HG03196 (cell line): ENCODE data around the gene IDH3A.

Source experiments
- ATAC-seq: cut with Tn5 transposase; IDR thresholded peaks from one replicate; pipeline ENCODE4 v1.9.1; 2021; ENCODE audit not compliant: unreplicated experiment

The IDH3A gene

DNA sequence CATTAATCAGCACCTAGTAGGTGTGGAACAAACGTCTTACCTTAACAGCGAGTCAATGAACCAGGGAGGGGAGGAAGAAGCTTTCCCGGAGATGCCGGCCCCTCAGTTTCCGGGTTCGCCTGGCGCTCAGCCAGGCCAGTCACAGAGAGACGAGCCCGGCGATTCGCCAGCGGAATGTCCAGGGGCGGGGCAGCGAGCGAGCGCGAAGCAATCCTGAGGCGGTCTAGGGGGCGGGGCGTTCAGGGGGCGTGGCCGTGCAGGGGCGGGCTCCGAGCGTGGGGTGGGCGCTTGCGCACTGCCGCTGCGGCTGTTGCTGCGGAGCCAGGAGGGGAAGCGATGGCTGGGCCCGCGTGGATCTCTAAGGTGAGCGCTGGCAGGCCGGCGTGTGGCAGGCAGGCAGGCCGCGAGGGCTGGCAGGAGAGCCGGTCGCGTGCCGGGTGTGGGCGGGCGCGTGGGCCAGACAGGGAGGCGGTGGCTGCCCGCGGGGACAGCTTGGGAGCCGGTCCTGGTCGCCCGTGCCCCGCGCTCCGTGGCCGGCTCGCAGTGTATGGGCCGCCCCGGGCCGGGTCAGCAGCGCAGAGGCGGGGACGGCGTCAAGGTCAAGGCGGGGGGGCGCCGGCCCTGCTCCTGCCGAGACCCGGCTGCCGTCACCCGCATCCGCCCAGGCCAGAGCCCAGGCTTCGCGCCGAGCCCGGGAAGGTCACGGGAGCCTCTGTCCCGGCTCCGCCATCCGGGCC, at the start of gene IDH3A:
IDH3A (plus strand) TSS at position 295 of the 737 bp plus-strand sequence; CDS start at position 337, 42 bp downstream.
- peak; percentile 85 for ATAC-seq

- no peak for ATAC-seq
Observed at GRCh38 chr15:78100886-78101285, 48.3 kb upstream of the IDH3A start.

DNA sequence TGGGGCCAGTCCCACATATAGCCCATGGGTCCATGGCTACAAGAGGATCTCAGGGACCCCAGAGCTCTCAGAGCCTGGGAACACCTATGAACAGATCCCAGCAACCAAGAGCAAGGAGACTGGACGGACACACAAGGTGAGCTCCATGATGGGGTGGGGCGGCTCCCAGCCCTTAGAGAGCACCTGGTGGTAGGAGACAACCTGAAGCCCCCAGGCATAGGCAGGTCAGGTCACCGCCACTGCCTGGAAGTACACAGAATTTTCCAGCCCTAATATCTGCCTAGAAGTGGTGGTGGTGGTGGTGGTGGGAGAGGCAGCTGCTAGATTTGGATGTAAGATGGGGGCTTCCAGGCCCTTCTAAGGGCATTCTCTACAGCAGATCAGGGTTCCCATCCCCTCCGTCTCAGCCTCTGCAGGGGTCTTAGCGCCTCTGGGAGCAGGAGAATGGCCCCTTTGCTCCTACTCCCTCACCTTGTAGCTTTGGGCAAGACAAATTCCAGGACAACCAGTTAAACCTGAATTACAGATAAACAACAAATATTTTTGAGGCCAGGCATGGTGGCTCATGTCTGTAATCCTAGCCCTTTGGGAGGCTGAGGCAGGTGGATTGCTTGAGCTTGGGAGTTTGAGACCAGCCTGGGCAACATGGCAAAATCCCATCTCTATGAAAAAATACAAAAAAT, 47.6 kb upstream of the IDH3A start:
- no peak for ATAC-seq

- no peak for ATAC-seq
Observed at GRCh38 chr15:78102211-78102610, 47.0 kb upstream of the IDH3A start.

GRCh38 chr15:78102741-78103140, 46.4 kb upstream of the IDH3A start:
- ATAC-seq: no peak

- no peak for ATAC-seq
Observed at GRCh38 chr15:78103406-78104118, 45.6 kb upstream of the IDH3A start.

GRCh38 chr15:78104119-78104479, 45.1 kb upstream of the IDH3A start:
- no peak for ATAC-seq

GRCh38 chr15:78104566-78105475, 44.3 kb upstream of the IDH3A start:
- ATAC-seq: no peak

DNA sequence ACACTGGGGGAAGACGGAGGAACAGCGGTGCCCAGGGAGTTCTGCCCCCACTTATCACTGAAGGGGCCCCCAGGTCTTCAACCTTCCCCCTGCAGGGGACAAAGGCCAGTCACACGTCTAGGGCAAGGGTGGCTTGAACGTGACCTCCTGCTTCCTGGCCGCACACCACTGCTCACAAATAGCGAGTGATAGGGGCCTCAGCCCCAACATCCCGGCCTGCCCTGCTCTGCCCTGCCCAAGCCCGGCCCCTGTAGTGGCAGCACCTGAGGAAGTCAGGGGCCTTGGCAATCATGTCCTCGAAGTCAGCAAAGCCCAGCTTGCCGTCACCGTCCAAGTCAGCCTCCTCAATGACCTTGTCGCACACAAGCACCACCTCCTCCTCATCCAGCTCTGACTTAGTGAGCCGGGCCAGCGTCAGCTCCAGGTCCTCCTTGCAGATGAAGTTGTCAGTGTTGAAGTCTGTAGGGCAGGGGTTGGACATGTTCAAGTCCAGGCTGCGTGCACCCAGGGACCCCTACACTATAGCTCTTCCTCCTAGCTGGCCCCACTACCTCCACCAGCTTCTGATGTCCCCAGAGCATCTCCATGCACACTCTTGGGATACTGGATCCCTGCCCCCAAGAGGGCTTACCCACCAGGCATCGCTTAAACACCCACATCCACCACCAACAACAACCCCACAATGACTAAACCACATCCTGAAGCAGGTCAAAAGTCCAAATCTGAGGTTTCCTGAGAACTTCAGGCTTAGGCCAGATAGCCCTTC, 43.5 kb upstream of the IDH3A start:
- no peak for ATAC-seq

- no peak for ATAC-seq
Observed at GRCh38 chr15:78107471-78107870, 41.7 kb upstream of the IDH3A start.

DNA sequence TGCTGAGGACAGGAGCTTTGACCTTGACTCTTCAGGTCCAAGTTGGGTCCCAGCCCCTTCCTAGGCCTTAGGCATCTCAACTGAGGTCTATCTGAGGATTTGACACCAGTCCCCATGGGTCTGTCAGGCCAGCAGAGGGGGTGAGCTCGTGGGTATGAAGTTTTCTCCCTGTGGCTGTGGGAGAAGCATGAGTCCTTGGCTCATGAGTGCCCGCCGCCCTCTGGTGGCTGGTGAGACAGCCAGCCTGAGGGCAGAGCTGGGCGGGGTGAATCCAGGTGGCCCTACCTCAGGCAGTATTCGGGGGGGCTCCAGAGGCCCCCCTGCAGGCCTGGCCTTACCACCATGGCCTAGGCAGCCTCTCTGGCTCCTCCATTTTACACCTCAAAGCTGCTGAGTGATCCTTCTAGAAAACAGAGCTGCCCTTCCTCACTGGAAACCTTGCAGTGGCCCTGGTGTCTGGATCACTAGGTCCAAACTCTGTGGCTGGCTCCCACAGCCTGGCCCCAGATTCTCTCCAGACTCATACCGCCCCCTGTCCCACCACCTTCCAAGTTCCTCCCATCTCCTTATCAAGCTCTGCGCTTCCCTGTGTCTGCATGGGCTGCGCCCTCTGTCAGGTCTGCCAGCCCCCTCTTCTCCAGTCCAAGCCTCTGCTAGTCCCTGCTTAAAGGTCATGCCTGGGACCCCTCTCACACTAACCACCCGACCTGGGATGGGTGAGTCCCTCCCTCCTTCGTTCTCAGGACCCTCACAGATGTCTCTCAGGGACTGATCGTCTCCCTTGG, 40.7 kb upstream of the IDH3A start:
- ATAC-seq: no peak

GRCh38 chr15:78109156-78109555, 40.0 kb upstream of the IDH3A start:
- no peak for ATAC-seq

GRCh38 chr15:78110096-78110495, 39.1 kb upstream of the IDH3A start:
- ATAC-seq: no peak

GRCh38 chr15:78110916-78111475, 38.2 kb upstream of the IDH3A start:
- no peak for ATAC-seq

- no peak for ATAC-seq
Observed at GRCh38 chr15:78111788-78112187, 37.4 kb upstream of the IDH3A start.

GRCh38 chr15:78112551-78112950, 36.6 kb upstream of the IDH3A start:
- no peak for ATAC-seq

DNA sequence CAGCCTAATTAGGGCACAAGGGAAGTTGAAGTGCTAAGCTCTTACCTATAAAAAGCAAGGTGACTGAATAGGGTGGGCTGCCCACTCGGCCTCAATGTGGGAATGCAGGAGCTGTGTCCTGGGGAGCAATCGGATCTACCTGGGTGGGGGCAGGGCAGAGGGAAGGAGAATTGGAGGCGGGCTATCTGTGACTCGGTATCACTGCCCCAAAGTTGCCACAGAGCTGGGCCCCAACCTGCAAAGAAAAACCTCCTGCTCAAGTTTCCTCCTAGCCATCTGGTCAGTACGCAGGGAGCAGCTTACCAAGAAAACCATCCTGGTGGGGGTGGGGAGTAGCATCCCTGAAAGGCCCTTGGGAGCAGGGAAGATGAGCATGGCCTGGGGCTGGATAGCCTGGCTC, 28.6 kb upstream of the IDH3A start:
- ATAC-seq: no peak

DNA sequence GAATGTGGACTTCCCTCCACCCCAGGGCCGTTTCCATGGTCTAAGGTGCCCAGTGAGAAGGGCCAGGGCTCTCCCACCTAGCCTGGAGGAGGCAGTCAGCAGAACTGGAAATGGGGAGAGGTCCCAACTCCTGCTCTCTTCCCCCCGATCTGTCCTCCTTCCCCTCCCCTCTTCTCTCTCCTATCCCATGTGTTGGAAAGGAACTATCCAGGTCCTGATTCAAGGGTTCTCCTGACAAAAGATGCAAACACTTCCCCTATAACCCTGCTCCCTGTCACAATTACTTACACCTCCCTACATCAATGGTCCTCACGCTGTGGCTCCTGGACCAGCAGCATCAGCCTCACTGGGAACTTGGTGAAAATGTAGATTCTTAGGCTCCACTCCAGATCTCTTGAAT, 23.9 kb upstream of the IDH3A start:
- no peak for ATAC-seq

GRCh38 chr15:78127882-78128281, 21.3 kb upstream of the IDH3A start:
- no peak for ATAC-seq
